HG02642 (cell line): Measurements from ENCODE around the gene NAV2.

ENCODE experiments used
- ATAC-seq: cut with Tn5 transposase; IDR thresholded peaks from one replicate; pipeline ENCODE4 v1.9.1; 2021; ENCODE audit warnings: mild to moderate bottlenecking; ENCODE audit not compliant: unreplicated experiment, poor library complexity

Gene NAV2

DNA sequence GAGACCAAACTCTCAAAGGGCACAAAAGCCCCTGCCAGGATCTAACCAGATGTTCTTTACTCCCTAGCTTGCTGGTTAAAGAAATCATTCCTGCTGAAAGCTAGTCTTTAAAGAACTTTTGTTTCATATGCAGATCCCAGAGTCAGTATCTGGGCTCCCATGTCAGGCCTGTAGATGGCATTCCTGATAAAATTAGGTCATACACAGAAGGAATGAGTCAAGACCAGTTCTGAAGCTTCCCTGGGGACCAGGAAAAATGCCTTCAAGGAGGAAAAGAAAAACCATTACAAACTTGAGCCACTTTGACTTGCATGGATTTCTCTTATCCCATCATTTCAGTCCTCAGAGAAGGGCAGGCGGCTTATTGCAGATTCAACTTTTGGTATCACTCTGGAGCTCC, 441.7 kb downstream of the NAV2 start:
- no peak for ATAC-seq

DNA sequence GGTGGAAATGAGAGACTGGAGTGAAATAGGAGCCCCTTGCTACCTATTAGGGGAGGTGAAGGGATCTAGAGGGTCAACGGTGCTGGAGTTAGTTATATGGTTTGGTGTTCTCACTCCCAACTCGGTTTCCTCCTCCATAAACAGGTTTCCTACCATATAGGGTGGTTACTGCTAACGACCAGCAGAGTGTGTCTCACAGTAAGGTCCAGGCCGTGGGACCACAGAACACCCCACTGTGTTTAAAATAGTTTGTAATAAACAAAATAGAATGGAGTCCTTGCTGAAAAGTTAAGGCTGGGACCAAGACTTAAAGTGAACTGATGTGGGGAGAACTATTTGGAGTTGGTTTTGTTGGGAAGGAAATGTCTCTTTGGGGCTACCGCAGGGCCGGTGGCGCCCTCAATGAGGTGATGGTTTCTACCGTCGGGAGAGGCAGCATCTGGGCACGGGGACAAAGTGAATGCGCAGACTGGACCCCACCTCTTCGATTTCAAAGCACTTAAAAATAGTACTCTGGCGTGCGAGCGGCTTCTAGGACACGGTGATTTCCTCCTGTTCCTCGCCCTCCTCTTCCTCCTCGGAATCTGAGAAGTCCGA, 443.1 kb downstream of the NAV2 start:
- no peak for ATAC-seq

DNA sequence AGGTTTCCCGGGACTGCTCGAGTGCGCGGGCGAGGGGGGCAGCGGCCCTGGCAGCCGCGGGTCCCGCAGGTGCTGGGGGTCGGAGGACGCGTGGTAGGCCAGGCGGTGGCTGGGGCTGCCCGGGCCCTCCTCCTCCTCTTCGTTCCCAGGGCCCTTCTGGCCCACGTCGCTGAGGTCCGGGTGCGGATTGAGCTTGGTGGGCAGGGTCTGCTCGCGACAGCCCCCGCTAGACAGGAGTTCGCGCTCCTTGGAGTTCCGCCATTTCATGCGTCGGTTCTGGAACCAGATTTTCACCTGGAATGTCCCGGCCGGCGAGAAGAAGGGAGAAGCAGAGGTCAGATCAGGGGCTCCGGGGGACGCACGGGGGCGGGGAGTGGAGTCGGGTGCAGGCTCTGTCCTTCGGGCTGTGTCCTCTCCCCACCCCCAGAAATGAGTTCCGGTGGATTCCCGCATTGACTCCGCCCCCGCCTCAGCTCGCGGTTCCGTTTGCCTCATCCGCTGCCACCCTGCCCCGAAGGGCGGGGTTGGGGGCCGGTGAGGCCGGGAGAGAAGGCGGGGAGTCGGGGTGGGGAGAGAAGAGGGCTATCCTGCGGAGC, 443.7 kb downstream of the NAV2 start:
- no peak for ATAC-seq

DNA sequence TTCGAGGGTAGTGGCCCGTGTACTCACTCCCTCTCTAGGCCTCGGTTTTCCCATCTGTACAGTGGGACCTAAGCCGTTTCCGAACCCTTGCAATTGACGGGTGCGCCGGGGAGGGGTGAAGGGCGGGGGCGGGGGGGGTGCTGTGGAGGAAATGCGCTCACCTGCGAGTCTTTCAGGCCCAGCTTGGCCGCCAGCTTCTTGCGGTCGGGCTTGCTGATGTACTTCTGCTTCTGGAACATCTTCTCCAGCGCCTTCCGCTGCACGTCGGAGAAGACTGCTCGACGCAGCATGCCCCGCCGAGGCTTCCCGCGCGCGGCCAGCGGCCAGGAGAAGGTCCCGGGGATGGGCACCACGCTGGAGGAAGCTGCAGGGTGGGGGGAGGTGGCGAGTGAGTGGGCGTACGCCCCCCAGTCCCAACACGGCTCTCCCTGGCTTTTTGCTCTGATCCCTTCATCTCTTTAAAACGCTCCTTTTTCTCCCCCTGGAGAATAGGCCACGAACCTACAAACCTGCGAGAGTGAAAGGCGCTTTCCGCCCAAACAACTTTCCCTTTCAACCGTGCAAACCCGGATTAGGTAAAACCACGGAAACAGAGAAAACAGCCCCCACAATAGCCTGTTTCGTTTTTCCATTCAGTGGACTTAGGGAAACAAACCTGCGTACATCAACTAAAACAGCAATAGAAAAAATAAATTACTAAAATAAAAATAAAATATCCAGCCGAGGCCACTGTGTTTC, 444.4 kb downstream of the NAV2 start:
- no peak for ATAC-seq

DNA sequence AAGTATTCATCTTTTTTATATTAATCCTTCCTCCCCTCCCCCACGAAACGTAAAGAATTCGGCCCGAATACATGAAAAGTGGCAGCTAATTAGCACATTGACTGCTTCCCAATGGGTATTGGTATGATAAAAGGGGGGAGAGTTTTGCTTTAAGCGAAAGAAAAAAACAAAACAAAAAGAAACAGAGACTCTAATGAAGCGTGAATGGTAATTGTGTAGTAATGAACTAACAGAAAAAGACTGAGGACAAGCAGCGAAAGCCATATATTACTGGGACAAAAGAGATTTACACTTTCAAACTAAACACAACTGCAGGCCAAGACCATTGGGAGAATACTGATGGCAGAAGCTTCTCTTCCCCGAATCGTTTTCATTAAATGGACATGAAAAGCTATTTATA, 445.1 kb downstream of the NAV2 start:
- ATAC-seq = no peak

DNA sequence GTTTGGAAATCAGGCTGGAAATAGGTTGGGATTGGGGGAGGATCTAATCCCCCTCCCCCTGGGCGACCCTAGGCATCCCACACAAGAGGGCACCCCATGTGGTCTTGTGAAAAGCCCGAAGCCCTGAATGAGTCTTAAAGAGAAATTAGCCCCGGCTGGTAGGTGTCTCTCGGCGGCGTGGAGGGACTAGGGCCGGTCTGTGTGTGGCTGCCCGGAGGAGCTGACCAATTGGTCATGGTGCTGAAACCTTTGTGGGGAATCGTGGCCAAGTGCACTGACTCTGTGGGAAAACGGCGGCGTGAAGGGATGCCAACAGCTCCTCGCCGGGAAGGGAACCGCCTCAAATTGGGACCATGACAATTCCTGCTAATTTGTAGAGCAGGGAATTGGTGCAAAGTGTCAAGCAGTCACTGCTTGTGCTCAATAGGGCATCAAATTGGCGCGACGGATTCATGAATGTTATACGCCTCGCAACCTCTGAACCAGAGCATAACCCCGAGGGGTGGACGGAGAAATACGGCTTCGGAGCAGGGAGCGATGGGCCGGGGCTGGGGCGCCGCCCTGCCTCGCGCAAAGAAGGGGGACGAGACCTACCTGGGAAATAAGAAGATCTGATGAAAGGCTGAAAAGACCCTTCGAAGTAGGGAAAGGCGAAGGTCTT, 446.1 kb downstream of the NAV2 start:
- no peak for ATAC-seq

DNA sequence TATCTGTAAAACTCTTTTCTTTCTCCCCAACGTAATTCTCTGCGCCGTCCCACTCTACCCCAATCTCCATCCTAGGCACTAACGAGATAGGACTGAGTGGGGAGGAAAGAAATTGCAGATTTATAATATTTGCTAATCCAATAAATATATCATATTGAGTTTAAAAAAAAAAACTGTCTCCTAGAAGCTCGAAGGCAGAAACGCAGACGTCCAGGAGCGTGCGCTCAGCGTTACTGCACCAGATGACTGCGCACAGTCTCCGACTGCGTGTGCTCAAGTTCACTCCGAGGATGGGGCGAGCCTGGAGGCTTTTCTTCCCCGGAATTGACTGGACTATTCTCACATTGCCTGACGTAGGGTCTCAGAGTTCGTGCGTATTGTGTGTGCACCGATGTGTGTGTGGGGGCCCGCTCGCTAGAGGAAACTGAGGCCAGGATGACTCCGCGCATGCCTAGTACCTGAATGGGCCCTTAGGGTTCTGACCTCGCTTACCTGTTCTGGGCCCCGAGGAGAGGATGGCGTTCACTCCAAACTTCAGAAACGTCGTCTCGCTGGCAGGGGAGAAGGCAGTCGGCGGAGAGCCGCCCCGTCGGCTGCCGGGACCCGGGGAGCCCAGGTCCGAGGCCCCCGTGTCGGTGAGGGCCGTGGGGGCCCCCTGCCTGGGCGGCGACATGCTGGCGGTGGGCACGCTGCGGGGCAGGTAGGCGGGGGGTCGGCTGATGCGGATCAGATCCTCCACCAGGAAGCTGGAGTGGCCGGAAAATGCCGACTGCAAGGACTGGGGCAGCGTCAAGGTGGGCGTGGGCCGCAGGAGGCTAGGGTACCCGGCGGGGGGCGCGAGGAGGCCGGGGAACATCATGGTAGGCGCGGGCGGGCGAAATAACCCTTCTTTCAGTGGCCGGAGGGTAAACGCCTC, 447.1 kb downstream of the NAV2 start:
- ATAC-seq = no peak

DNA sequence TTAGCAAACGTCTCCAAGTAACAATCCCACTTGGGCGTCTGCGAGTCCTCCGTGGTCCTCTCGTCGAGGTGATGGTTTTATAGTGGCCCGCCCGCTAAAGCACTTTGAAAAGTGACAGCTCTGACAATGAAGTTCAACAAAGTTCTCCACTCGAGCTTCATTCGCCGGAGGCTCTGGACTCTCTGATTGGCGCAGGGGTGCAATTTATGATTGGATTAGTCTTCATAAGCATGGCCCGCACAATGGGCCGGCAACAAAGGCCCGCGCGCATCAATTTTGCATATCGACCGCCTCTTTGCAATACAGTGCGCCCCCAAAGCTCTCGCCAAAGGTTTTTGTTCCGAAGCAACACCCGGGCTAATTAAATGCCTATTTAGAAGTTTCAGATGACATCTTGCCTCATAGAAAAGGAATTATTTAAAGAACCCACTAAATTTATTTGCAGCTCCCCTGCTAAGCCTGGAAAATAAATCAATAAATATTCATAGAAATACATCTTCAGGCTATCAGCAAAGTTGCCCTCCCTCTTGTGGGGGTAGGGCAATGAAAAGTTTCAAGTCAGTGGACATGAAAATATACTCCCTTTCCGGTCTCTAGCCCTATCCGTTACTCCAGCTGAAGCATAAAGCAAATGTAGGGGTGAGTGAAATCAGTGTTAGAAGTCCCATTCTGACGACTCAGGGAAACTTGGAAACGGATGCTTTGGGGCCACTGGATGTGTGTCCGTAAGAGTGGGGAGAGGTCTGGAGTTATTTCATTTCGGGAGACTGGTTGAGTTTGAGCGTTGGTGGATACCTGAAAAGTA, 448.0 kb downstream of the NAV2 start, which contains the start of gene DBX1:
Gene DBX1 (minus strand): TSS at position 51 of the 805 bp plus-strand sequence. CDS start 151 bp downstream, outside the sequence.
- no peak for ATAC-seq

DNA sequence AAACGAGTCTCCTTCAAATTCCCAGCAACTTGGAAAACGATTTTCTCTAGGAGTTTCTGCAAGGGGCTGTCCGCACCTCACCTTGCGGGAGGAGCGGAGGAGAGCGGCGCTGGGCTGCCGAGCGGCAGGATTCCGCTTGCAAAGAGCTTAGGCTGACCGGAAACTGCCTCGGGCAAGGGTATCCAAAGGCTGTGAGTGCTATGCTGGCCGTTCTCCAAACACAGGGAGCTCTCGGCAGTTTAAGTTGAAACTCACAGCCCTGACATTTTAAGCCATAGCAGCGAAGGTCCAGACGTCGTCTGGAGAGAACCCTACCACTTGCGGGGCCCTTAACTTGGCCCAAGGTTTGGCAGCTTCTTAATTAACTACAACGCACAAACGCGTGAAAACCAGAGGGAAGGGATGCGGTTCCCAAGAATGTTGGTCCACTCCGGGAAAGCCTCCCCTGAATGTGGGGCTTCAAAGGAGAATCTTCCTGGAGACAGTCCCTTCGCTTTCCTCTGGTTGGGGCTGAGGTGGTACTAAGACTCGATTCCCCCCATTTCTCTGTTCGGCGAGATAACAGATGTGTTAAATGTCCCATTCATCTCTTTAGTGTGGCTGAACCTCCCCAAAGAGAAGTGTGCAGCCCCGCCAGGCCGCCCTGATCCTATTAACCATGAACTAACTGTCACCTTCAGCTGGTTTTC, 448.7 kb downstream of the NAV2 start:
- no peak for ATAC-seq

DNA sequence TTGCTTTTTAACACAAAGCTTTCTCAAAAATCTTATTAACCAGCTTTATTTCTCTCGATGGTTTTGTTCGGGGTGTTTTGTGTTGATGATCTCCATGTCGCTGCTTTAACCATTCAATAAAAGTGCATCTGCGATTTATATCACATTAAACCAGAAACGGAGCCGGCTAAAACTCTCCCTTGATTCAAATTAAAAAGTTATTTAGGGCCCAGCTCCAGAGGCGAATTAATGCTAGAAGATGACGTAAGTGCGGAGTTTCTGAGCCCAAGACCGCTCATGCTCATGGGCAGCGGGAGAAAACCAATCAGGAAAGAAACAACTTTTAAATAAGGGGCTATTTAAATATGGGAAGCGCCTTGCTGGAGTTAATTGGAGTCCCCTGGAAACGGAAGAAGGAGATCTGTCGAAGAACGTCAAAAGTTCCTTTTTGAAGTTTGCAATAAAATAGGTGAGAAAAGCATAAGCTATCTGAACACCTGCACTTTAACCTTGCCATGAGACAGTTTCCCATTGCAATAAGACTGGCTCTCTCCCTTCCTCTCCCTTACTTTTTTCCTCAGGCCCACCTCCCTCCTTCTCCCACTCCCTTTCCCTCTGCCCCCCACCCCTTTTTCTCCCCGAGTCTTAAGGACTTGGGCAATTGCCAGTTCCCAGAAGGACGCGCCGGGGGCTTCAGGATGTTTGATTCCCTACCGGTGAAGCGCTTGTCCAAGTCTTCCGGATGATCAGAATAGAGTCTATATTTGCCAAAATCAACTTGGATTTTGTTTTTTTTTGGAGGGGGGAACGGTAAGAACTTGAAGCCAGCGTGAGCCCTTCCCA, 449.5 kb downstream of the NAV2 start:
- no peak for ATAC-seq

DNA sequence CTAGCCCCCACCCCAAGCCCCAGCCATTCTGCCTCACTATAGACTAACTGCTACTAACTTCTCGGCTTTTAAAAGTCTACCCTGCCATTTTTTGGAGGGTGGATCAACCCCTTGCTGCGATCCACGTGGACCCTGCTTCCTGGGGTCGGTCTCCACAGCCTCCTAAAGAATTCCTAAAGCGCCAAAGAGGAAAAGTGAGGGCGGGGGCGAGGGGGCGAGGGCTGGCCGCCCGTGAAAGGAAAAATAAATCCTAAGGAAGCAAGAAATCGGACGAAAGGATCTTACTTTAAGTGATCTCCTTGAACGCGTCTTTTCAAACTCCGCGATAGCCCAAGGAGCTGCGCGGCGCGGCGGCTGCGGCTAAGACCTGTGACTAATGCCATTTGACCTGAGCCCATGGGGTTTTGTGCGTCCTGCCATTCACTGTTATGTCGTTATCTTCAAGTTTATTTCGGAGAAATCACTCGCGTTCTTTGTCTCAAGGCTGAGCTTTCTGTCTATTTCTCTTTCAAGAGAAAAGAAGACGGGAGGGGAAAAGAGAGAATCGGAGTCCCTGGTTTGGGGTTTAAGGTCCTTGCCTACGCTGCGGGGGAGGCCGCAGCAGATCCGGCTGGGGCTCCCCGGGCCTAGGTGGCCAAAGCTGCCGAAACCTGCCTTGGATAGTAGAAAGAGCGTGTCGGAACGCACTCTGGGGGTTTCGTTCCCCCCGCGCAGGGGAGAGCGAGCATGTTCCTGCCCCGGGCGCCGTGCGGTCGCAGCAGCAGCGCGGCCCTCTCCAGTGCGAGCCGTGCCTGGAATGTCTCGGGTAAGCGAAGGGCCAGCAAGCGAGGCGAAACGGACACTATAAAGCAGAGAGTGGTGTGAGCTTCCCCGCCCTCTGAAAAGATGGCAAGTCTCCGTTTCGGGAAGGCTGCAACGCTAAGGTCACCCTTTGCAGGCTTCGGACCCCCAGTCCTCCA, 450.5 kb downstream of the NAV2 start:
- ATAC-seq = no peak

DNA sequence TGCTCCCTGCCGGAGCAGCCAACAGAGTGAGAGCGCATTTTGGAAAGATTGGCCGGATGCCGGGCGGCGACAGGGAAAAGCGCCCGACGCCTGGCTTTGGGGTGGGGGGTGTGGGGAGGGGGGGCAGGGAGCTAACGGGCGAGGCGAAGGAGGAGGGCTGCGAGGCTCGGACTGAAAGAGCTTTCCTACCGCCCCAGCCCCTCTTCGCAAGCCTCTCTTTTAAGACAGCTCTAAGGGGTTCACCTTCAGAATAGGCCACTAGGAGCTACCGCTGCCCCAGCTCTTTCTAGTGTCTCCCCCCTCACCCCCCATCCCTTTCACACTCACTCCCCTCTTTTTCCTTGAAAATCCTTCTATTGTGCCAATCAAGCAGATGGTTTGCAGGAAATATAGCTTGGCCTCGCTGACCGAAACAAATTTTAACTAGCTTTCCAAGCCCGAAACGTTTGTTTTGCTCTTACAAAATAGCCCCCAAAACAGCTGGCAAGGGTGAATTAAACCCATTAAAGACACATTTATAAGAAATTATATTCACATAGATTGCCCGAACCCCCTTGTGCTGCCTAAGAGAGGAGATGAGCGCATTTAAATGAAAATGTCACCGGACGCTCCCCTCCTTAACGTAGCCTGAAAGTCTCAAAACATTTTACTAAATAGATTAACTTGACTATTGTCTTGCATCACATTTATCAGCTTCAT, 451.3 kb downstream of the NAV2 start:
- no peak for ATAC-seq
